Measurements from ENCODE around the gene TRPC3.

TRPC3 gene

GRCh38 chr4:121951521-121952110, at the start of gene TRPC3:
Gene TRPC3, minus strand, starts transcription at chr4:121952060. Its CDS starts 380 bp downstream, at chr4:121951680.
- DNase-seq (ENCODE audit: low read depth in 2 of 2), result no peak

GRCh38 chr4:122000849-122001248, 49.0 kb upstream of the TRPC3 start:
- no peak for DNase-seq (ENCODE audit: low read depth in 2 of 2)

DNA sequence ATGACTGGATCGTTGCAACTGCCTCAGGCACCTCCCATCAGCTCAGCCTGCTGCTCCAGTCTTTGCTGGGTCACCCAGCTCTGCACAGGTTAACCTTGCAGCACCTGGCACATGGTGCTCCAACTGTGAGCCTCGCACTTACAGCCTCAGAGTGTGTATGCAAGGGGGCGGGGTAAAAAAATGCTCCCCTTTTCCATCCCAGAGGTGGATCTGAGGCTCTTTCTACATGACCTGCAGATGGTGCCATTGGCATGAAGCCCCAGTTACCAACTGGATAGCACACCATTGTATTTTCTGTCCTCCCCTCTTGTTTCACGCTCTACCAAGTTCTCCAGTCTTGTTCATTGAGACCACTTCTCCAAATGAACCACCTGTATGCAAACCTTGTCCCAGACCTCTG, 46.2 kb upstream of the TRPC3 start:
- no peak for DNase-seq (ENCODE audit: low read depth in 2 of 2)

GRCh38 chr4:121995790-121996537, 44.1 kb upstream of the TRPC3 start:
- no peak for DNase-seq (ENCODE audit: low read depth in 2 of 2)

GRCh38 chr4:121991968-121992367, 40.1 kb upstream of the TRPC3 start:
- no peak for DNase-seq (ENCODE audit: low read depth in 2 of 2)

GRCh38 chr4:121990489-121990888, 38.6 kb upstream of the TRPC3 start:
- no peak for DNase-seq (ENCODE audit: low read depth in 2 of 2)

DNA sequence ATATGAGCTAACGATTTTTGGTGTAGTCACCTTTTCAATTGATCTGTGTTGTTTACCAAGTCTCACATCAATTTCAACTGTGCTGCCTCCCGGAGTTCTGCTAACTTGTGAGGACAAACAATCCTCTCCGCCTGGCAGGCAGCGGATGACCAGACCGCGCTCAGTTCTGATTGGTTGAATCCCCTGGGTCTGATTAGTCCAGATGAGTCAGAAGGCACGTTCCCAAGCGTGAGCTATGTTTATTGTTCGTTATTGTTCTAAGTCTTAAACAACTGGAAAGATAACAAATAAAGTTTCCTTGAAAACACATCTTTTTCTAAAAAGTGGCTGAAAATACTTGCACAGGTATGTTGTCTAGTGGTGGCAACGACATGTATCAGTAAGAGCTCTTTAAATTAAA, 37.9 kb upstream of the TRPC3 start:
- no peak for DNase-seq (ENCODE audit: low read depth in 2 of 2)

- DNase-seq (ENCODE audit: low read depth in 2 of 2), result no peak
Measured at GRCh38 chr4:121988950-121989349, 37.1 kb upstream of the TRPC3 start.

GRCh38 chr4:121980643-121981042, 28.8 kb upstream of the TRPC3 start:
- no peak for DNase-seq (ENCODE audit: low read depth in 2 of 2)

GRCh38 chr4:121978172-121978516, 26.3 kb upstream of the TRPC3 start:
- no peak for DNase-seq (ENCODE audit: low read depth in 2 of 2)

DNA sequence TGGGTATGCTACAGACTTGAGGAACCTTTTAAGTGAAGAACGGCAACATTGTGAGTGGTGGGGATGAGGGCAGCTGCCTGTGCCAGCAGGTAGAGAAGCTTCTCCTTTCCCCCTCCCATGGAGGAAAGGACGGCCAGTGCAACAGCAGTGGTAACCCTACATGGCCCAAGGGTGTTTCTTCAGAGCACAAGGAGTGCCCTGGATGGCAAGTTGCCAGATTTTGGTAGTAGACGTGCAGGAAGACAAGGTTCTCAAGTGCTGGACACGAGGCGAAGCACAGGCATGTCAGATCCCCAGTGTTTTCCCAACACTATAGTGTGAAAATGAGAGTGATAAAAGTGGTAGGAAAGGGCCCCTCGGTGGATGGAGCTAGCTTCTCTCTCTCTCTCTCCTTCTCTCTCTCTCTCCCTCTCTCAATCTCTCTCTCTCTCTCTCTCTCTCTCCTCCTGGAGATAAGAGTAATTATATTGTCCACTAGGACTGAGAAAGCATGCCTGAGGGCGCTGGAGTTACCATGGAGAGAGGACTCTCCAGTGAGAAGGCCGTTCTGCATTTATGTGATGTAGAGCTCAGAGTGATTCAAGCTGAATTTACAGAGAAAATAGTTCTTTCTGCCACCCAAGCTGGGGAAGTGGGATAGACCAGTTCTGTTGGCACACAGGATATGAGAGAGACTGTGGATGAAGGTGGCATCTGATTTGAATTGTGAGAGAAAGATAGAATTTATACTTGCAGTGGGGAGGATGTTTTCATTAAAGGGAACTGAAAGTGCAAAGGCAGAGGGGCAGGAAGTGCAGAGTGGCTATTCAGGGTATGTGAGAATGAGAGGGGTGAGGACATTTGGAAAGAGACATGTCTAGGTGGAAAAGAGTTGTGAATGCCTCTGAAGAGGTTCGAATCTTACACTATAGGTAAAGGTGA, 25.7 kb upstream of the TRPC3 start:
- no peak for DNase-seq (ENCODE audit: low read depth in 2 of 2)

GRCh38 chr4:121975784-121976183, 23.9 kb upstream of the TRPC3 start:
- DNase-seq (ENCODE audit: low read depth in 2 of 2), result no peak

DNA sequence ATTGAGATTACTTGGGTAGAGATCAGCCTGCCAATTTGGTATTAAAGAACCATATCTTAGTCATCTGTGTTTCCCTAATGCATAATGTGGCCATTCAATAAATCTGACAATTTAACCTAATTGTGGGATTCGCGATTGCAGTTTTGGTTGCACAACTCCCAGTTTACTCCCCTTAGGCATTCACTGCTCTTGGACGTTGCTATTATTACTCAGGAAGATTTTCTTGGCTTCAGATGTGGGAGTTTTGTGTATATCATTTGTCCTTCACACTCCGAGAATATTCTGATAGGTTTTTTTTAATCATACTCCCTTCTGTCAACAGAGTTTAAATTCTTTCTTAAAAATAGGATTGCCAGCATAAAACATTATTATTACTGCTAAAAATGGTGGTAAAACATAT, 22.0 kb upstream of the TRPC3 start:
- no peak for DNase-seq (ENCODE audit: low read depth in 2 of 2)

DNA sequence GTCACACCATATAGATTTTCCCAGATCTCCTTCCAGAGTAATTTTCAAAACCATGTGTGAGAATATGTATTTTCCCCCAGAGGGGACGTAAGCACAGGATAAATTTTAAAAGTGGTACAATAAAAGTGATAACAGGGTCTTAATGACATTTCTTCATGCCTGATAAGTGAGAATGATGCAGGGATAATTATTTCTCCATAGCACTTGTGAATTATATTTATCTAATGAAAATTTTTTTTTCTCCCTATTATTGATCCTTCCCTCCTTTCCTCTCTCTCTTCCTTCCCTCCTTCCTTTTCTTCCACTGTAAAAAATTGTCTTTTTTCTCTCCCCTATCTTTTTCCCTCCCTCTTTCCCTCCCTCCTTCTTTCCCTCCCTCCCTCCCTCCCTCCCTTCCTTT, 17.0 kb upstream of the TRPC3 start:
- DNase-seq (ENCODE audit: low read depth in 2 of 2), result no peak

DNA sequence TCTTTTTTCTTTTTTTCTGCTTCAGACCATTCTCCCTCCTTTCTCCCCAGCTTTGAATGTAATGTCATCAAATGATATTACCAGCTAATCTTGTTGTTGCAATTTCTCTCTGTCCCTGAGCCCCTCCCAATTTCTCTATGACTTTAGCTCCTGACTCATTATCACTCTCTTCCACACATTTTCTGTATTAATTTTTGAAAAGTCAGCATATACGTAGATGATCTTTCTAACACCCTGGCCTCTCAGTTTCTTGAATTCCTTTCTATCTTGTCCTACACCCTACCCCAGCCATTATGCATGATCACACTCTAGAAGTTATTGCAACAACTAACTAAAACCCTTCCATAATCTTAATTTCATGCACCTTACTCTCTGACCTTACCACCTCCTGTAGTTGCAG, 13.1 kb upstream of the TRPC3 start:
- DNase-seq (ENCODE audit: low read depth in 2 of 2), result no peak

DNA sequence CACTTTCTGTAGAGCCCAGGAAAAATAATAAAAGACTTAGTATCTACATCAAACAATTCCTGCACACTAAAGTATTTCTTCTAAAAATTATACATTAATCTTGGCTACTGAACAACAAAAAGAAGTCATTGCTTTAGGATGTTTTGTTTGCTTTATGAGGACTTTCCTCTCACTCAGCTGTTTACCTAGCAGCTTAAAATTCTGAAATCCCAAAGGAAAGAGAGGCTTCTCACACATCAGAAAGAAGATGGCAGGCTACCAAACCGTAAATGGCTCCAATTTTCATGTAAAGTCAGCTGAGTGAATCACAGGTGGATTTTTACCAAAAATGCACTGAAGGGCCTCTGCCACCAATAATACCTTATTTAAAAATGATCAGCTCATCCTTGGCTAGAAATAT, 9.0 kb upstream of the TRPC3 start:
- no peak for DNase-seq (ENCODE audit: low read depth in 2 of 2)

DNA sequence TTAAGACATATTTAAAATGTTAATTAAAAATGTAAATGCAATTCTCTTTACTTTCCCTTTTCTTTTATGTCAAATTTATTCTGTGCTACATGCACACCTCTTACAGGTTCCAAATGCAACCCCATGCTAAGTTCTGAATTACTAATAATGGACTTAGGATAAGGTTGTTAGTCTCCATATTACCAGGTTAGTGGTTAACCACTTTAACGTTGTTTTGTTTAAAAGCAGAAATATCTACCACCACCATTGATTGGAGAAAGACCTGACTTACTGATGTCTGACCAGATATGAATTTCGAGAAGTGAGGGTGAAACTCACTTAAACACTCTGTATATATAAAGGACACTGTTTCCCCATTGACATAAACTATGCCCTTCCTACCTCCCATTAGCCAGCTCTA, 6.9 kb upstream of the TRPC3 start:
- no peak for DNase-seq (ENCODE audit: low read depth in 2 of 2)

DNA sequence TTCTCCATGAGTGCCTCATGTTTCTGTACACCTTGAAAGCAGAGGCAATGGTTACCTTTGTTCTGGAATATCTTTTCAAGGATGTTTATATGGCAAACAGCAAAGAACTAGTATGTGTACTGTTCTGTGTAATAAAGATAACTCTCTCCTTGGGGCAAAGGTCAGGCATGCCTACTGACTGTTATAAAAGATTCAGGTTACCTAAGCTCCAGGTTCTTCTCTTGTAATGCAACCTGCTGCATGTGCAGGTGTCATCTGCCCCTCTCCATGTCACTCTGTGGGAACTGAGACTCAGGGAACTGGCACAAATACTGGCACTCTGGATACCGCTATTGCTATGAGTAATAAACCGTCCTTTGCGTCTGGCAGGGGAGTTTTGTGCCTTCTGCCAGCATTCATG, 5.4 kb upstream of the TRPC3 start:
- DNase-seq (ENCODE audit: low read depth in 2 of 2), result no peak

- no peak for DNase-seq (ENCODE audit: low read depth in 2 of 2)
Measured at GRCh38 chr4:121953860-121954259, 2.0 kb upstream of the TRPC3 start.

DNA sequence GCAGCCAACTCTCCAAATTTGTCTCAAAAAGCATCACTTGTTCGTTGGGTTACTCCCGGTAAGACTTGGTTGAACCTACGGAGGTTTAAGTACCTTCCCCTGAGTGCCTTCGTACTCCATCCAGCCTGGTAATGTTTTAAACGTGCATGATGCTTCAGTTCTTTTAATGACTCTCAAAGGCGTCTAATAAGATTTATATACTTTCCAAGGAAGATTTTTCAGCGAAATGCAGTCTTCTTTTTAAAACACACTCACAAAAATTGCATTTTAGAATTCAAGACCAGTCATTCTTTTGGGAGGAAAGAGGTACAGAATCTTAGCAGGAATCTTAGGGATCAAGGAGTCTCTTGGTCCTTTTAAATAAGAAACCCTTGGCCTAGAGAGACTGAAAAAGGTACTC, 430 bp upstream of the TRPC3 start:
- no peak for DNase-seq (ENCODE audit: low read depth in 2 of 2)

- no peak for DNase-seq (ENCODE audit: low read depth in 2 of 2)
Measured at GRCh38 chr4:121950680-121951520, 960 bp downstream of the TRPC3 start.

DNA sequence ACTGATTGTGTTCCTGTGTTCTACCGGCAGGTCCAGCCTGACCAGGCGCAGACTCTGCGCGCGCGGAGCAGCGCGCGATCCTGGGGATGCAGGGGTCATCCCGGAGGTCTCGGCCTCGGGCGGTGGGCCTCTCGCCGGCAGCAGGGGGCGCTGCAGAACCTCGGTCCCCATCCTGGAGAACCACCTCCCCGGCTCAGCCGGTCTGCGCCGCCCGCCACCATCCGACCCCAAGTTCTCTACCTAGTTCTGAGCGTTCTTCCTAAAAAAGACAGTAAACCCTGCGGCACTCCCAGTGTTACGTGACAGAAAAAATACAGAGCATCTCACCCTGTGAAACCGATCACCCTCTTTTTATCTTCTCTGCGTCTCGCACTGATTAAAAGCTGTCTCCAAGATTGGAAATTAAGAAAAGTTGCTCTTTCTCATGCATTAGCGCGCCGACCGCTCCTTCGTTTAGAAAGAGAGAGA, 1.6 kb downstream of the TRPC3 start:
- DNase-seq (ENCODE audit: low read depth in 2 of 2), result peak; percentile 75 to 79

Data from stimulated activated CD8-positive, alpha-beta memory T cell treated with anti-CD3 and anti-CD28 coated beads, Interleukin-15, amount 100 ng/mL, for 48 hours (primary cell).